ENCODE data around the gene ZFAND6.

Gene ZFAND6

GRCh38 chr15:80171787-80172186 lies 112.3 kb downstream of the ZFAND6 start:
- H3K27me3 ChIP-seq (ENCODE audit: insufficient read depth, poor library complexity, severe bottlenecking): no peaks in the 10 kb centered on the region

DNA sequence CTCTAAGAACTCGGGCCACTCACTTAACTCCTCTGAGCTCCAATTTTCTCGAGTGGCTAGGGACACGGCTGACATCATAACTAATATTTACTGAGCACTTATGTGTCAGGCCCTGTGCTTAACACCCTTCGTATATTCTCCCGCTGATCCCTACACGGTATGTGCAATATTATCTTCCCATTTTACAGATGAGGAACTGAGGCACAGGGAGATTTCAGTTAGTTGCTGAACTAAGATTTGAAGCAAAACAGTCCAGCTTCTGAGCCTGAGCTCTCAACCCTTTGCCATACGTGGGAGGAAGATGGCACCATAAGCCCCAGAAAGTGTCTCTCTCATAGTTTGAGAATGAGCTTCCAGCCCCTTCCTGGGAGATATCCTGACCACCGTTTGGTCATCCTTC lies 112.9 kb downstream of the ZFAND6 start:
- peaks cover 8% of the 10 kb centered on the region for H3K4me1 ChIP-seq (ENCODE audit: insufficient read depth, poor library complexity, severe bottlenecking)
- H3K27me3 ChIP-seq (ENCODE audit: insufficient read depth, poor library complexity, severe bottlenecking): no peaks in the 10 kb centered on the region
- DNase-seq (ENCODE audit: low spot score) (no peak), ATAC-seq (ENCODE audit: low read depth) (no peak)
- H3K36me3 ChIP-seq (ENCODE audit: low read depth): peaks cover 8% of the 10 kb centered on the region; the same call in 1 of the 2 replicates
- TF ChIP-seq, protein P1, sequence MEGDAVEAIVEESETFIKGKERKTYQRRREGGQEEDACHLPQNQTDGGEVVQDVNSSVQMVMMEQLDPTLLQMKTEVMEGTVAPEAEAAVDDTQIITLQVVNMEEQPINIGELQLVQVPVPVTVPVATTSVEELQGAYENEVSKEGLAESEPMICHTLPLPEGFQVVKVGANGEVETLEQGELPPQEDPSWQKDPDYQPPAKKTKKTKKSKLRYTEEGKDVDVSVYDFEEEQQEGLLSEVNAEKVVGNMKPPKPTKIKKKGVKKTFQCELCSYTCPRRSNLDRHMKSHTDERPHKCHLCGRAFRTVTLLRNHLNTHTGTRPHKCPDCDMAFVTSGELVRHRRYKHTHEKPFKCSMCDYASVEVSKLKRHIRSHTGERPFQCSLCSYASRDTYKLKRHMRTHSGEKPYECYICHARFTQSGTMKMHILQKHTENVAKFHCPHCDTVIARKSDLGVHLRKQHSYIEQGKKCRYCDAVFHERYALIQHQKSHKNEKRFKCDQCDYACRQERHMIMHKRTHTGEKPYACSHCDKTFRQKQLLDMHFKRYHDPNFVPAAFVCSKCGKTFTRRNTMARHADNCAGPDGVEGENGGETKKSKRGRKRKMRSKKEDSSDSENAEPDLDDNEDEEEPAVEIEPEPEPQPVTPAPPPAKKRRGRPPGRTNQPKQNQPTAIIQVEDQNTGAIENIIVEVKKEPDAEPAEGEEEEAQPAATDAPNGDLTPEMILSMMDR (IDR thresholded peaks at IDR 0.05; ENCODE audit: poor library complexity, severe bottlenecking): no peak
- no peak overlapping the region for H3K4me3 ChIP-seq (ENCODE audit: severe bottlenecking)
- H3K9me3 ChIP-seq (ENCODE audit: severe bottlenecking): no peaks in the 10 kb centered on the region
- H3K27ac ChIP-seq (ENCODE audit: poor library complexity, severe bottlenecking): no peak overlapping the region

More at GRCh38 chr15:80171787-80172186, 112.3 kb downstream of the ZFAND6 start:
- Histone ChIP-seq H3K4me3 (ENCODE audit: severe bottlenecking) (no peak overlapping the region), H3K9me3 (ENCODE audit: severe bottlenecking) (no peaks in the 10 kb centered on the region), H3K36me3 (ENCODE audit: low read depth) (peaks cover 8% of the 10 kb centered on the region; the same call in 1 of the 2 replicates), H3K27ac (ENCODE audit: poor library complexity, severe bottlenecking) (no peak overlapping the region), H3K4me1 (ENCODE audit: insufficient read depth, poor library complexity, severe bottlenecking) (peaks cover 8% of the 10 kb centered on the region)
- ATAC-seq (ENCODE audit: low read depth) (no peak), DNase-seq (ENCODE audit: low spot score) (no peak)
- TF ChIP-seq, protein P1 (IDR thresholded peaks at IDR 0.05; ENCODE audit: poor library complexity, severe bottlenecking): no peak

DNA sequence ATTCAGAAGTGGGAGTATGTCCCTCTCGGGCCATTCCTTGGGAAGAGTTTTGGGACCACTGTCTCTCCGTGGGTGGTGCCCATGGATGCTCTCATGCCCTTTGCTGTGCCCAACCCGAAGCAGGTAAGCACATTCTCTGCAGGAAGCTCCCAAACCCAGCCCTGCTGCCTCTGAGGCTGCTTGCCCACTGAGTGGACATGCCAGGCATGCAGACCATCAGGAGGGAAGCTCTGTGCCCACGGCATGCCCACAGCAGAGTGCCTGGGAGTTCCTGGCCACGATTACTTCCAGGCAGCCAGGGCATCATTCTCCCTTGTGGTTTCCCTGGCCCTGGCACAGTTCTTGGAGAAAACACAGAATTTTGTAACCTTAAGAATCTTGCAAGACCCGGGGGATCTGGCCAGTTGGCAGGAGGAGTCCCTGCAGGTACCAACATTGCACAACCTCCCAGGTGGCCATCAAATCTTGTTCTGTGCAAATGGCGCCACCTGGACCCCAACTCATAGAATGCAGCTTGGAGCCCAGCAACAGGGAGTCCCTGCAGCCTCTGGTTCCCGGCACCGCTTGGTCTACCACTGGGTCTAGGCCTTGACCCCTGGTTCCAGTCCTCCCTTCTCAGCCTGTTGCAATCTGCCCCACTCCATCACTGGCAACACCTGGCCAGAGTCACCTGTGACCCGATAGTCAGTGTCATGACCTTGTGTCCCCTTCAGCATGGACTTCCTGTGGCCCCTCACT lies 113.7 kb downstream of the ZFAND6 start:
- no peaks in the 10 kb centered on the region for H3K9me3 ChIP-seq (ENCODE audit: severe bottlenecking)
- H3K4me3 ChIP-seq (ENCODE audit: severe bottlenecking): no peak overlapping the region
- H3K36me3 ChIP-seq (ENCODE audit: low read depth): peaks cover 16% of the 10 kb centered on the region
- peaks cover 8% of the 10 kb centered on the region for H3K4me1 ChIP-seq (ENCODE audit: insufficient read depth, poor library complexity, severe bottlenecking)
- peak; percentile 78 for ATAC-seq (ENCODE audit: low read depth)
- TF ChIP-seq, protein P1 (IDR thresholded peaks at IDR 0.05; ENCODE audit: poor library complexity, severe bottlenecking): peak; percentile 95
- no peak for DNase-seq (ENCODE audit: low spot score)
- H3K27me3 ChIP-seq (ENCODE audit: insufficient read depth, poor library complexity, severe bottlenecking): no peaks in the 10 kb centered on the region
- no peak overlapping the region for H3K27ac ChIP-seq (ENCODE audit: poor library complexity, severe bottlenecking)

- Histone ChIP-seq H3K27ac (ENCODE audit: poor library complexity, severe bottlenecking) (no peak overlapping the region), H3K4me3 (ENCODE audit: severe bottlenecking) (no peak overlapping the region), H3K36me3 (ENCODE audit: low read depth) (peaks cover 9% of the 10 kb centered on the region; the same call in 1 of the 2 replicates), H3K4me1 (ENCODE audit: insufficient read depth, poor library complexity, severe bottlenecking) (peaks cover 8% of the 10 kb centered on the region), H3K27me3 (ENCODE audit: insufficient read depth, poor library complexity, severe bottlenecking) (no peaks in the 10 kb centered on the region), H3K9me3 (ENCODE audit: severe bottlenecking) (no peaks in the 10 kb centered on the region)
- TF ChIP-seq, protein P1 (IDR thresholded peaks at IDR 0.05; ENCODE audit: poor library complexity, severe bottlenecking): no peak
- DNase-seq (ENCODE audit: low spot score) (no peak), ATAC-seq (ENCODE audit: low read depth) (peak; percentile 37; the same call in 2 of the 3 replicates)
These were observed 114.7 kb downstream of the ZFAND6 start for GRCh38 chr15:80174017-80174746.
